HepG2 (cell line): ENCODE results near the gene CNTFR. TPM values are rescaled to one million over a fixed set of nuclear protein-coding genes. Genes with fewer than 3 reads are reported as not detected.

Experiments
- ATF3 ChIP-seq: sonication (generic); formaldehyde crosslinking; IDR thresholded peaks from 2 replicates; pipeline ENCODE4 v1.4.0; 2020; ENCODE audit warnings: missing genetic modification reagents
- GABPB1 ChIP-seq: IDR thresholded peaks from 2 replicates; pipeline ENCODE4 v1.6.1; 2016; ENCODE audit warnings: mild to moderate bottlenecking, missing genetic modification reagents, moderate library complexity, missing compliant biosample characterization
- GATAD1 ChIP-seq: IDR thresholded peaks from 2 replicates; pipeline ENCODE4 v1.6.1; 2016; ENCODE audit warnings: missing genetic modification reagents, missing compliant biosample characterization
- GATAD2A ChIP-seq: IDR thresholded peaks from 2 replicates; pipeline ENCODE4 v1.6.1; 2016
- GTF2F1 ChIP-seq: fragments of 150-350 bp; IDR thresholded peaks from 2 replicates; pipeline ENCODE4 v1.6.1; 2014; ENCODE audit warnings: low read length
- IRF9 ChIP-seq: sonication (generic); formaldehyde crosslinking; IDR thresholded peaks from 2 replicates; pipeline ENCODE4 v1.8.0; 2022; ENCODE audit warnings: missing genetic modification reagents, mild to moderate bottlenecking, borderline replicate concordance
- MBD4 ChIP-seq: IDR thresholded peaks from 2 replicates; pipeline ENCODE4 v1.6.1; 2012; ENCODE audit warnings: low read length, inconsistent platforms, borderline replicate concordance
- MEIS2 ChIP-seq: sonication (generic); formaldehyde crosslinking; IDR thresholded peaks from 2 replicates; pipeline ENCODE4 v1.9.0; 2021; ENCODE audit warnings: mild to moderate bottlenecking, missing genetic modification reagents
- SNAI1 ChIP-seq: sonication (generic); formaldehyde crosslinking; IDR thresholded peaks from 2 replicates; pipeline ENCODE4 v1.5.0; 2020; ENCODE audit warnings: mild to moderate bottlenecking, missing genetic modification reagents, borderline replicate concordance
- SNAPC4 ChIP-seq: sonication (generic); formaldehyde crosslinking; IDR thresholded peaks from 2 replicates; pipeline ENCODE4 v1.4.0; 2020; ENCODE audit warnings: mild to moderate bottlenecking, missing genetic modification reagents
- THAP11 ChIP-seq: IDR thresholded peaks from 2 replicates; pipeline ENCODE4 v1.6.1; 2016; ENCODE audit warnings: missing biosample characterization, missing genetic modification reagents
- ZSCAN30 ChIP-seq: sonication (generic); formaldehyde crosslinking; IDR thresholded peaks from 2 replicates; pipeline ENCODE4 v1.5.0; 2020; ENCODE audit warnings: mild to moderate bottlenecking, missing genetic modification reagents
- polyA plus RNA-seq, 8 experiments: library from polyadenylated mRNA; depleted of rRNA in 3 of 8; stranded (reverse) in 7 of 8; unstranded in 1 of 8; fragments of >200 nt; fragmentation: Illumina TruSeq in 4 of 8; extraction: Trizol in 4 of 8; gene quantifications; 2 replicates each; pipeline versions ENCODE4 v1.2.1 to v1.2.3, GENCODE V29; 2011 to 2016; ENCODE audit warnings: low read depth in 4 of 8, missing spikeins in 1 of 8, mixed read lengths in 1 of 8; ENCODE audit not compliant: insufficient read depth in 1 of 8
- total RNA-seq, 5 experiments: library from RNA; depleted of rRNA; stranded (reverse); fragments of >200 nt; fragmentation: Illumina TruSeq; extraction: Trizol; gene quantifications; 2 replicates each; pipeline ENCODE4 v1.2.3, GENCODE V29; 2016; ENCODE audit warnings: low read depth in 1 of 5
- TF ChIP-seq, protein P1 (sequence below): sonication (generic); formaldehyde crosslinking; IDR thresholded peaks from 2 replicates; pipeline ENCODE4 v1.5.1; 2020; ENCODE audit warnings: mild to moderate bottlenecking, missing genetic modification reagents, moderate library complexity
- TF ChIP-seq, protein P2 (sequence below): sonication (generic); formaldehyde crosslinking; IDR thresholded peaks from 2 replicates; pipeline ENCODE4; 2020; ENCODE audit warnings: missing genetic modification reagents, mild to moderate bottlenecking, borderline replicate concordance

Gene CNTFR
- total and polyA plus RNA-seq, 2 of the 13 experiments (the other 11 are each of a cell fraction or from before 2014, with no cell fraction given) = not detected

- 0 out of 2 replicates have a peak, but pooled peaks have one; percentile 39 for TF ChIP-seq IRF9 (CRISPR knock-in tag)
- 0 out of 2 replicates have a peak, but pooled peaks have one; percentile 39 for TF ChIP-seq SNAI1 (CRISPR knock-in tag)
- TF ChIP-seq ZSCAN30 = no peak
- peak; percentile 80 for TF ChIP-seq THAP11 (CRISPR knock-in tag)
- TF ChIP-seq SNAPC4 (CRISPR knock-in tag) = peak; percentile 43; the same call in 1 of the 2 replicates
- TF ChIP-seq ATF3 (CRISPR knock-in tag) = no peak
- TF ChIP-seq GTF2F1 = no peak
- peak; percentile 96 for TF ChIP-seq GABPB1 (CRISPR knock-in tag)
- TF ChIP-seq GATAD1 (CRISPR knock-in tag) = peak; percentile 86
- TF ChIP-seq, protein P1, sequence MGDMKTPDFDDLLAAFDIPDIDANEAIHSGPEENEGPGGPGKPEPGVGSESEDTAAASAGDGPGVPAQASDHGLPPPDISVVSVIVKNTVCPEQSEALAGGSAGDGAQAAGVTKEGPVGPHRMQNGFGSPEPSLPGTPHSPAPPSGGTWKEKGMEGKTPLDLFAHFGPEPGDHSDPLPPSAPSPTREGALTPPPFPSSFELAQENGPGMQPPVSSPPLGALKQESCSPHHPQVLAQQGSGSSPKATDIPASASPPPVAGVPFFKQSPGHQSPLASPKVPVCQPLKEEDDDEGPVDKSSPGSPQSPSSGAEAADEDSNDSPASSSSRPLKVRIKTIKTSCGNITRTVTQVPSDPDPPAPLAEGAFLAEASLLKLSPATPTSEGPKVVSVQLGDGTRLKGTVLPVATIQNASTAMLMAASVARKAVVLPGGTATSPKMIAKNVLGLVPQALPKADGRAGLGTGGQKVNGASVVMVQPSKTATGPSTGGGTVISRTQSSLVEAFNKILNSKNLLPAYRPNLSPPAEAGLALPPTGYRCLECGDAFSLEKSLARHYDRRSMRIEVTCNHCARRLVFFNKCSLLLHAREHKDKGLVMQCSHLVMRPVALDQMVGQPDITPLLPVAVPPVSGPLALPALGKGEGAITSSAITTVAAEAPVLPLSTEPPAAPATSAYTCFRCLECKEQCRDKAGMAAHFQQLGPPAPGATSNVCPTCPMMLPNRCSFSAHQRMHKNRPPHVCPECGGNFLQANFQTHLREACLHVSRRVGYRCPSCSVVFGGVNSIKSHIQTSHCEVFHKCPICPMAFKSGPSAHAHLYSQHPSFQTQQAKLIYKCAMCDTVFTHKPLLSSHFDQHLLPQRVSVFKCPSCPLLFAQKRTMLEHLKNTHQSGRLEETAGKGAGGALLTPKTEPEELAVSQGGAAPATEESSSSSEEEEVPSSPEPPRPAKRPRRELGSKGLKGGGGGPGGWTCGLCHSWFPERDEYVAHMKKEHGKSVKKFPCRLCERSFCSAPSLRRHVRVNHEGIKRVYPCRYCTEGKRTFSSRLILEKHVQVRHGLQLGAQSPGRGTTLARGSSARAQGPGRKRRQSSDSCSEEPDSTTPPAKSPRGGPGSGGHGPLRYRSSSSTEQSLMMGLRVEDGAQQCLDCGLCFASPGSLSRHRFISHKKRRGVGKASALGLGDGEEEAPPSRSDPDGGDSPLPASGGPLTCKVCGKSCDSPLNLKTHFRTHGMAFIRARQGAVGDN (CRISPR knock-in tag) = peak; percentile 78
- peak; percentile 49; the same call in 1 of the 2 replicates for TF ChIP-seq MEIS2 (CRISPR knock-in tag)
- TF ChIP-seq, protein P2, sequence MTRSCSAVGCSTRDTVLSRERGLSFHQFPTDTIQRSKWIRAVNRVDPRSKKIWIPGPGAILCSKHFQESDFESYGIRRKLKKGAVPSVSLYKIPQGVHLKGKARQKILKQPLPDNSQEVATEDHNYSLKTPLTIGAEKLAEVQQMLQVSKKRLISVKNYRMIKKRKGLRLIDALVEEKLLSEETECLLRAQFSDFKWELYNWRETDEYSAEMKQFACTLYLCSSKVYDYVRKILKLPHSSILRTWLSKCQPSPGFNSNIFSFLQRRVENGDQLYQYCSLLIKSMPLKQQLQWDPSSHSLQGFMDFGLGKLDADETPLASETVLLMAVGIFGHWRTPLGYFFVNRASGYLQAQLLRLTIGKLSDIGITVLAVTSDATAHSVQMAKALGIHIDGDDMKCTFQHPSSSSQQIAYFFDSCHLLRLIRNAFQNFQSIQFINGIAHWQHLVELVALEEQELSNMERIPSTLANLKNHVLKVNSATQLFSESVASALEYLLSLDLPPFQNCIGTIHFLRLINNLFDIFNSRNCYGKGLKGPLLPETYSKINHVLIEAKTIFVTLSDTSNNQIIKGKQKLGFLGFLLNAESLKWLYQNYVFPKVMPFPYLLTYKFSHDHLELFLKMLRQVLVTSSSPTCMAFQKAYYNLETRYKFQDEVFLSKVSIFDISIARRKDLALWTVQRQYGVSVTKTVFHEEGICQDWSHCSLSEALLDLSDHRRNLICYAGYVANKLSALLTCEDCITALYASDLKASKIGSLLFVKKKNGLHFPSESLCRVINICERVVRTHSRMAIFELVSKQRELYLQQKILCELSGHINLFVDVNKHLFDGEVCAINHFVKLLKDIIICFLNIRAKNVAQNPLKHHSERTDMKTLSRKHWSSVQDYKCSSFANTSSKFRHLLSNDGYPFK = peak; percentile 89; the same call in 1 of the 2 replicates
- TF ChIP-seq GATAD2A (CRISPR knock-in tag) = 0 out of 2 replicates have a peak, but pooled peaks have one; percentile 26
- TF ChIP-seq MBD4 = no peak
Observed at GRCh38 chr9:34620061-34620994, 30.8 kb upstream of the CNTFR start, which contains the start of gene DCTN3 (continued).
